HL-60 (cell line): ENCODE data around the gene MAN2C1.
"Not testable (repeated sequence)": the region's sequence is repeated elsewhere in the genome, so short reads cannot be mapped to it uniquely, and the experiment has no call there.

ENCODE experiments used
- DNase-seq, 2 experiments: peaks; one replicate each; pipeline ENCODE4 v3.0.0-alpha.2; 2010 to 2020; ENCODE audit warnings: low read depth in 1 of 2, low spot score in 1 of 2
- H3K27ac ChIP-seq: fragments of 250-450 bp; sonication (Bioruptor Pico); replicated peaks from 2 replicates; pipeline ENCODE4 v1.5.1; 2020; ENCODE audit warnings: mild to moderate bottlenecking, moderate library complexity
- H3K27me3 ChIP-seq: fragments of 250-450 bp; sonication (Bioruptor Pico); 2 replicates; pipeline ENCODE4 v1.5.1; 2021; ENCODE audit warnings: mild to moderate bottlenecking, moderate library complexity; ENCODE audit not compliant: insufficient read depth, poor library complexity, severe bottlenecking
- H3K4me3 ChIP-seq: replicated peaks from 2 replicates; pipeline ENCODE4 v1.5.1; 2011; ENCODE audit warnings: mild to moderate bottlenecking, control low read depth, low read length; ENCODE audit not compliant: insufficient read depth
- GABPA ChIP-seq: IDR thresholded peaks from 2 replicates; pipeline ENCODE4 v1.6.1; 2012; ENCODE audit warnings: low read depth
- POLR2AphosphoS5 ChIP-seq: IDR thresholded peaks from 2 replicates; pipeline ENCODE4 v1.6.1; 2012; ENCODE audit warnings: low read depth
- SPI1 ChIP-seq: IDR thresholded peaks from 2 replicates; pipeline ENCODE4 v1.6.1; 2012; ENCODE audit warnings: low read depth, mild to moderate bottlenecking, borderline replicate concordance
- TF ChIP-seq, protein P1 (sequence below): IDR thresholded peaks from one replicate; pipeline ENCODE4 v1.5.1; 2011; ENCODE audit warnings: low read length, control low read depth, inconsistent platforms; ENCODE audit not compliant: insufficient read depth
- TF ChIP-seq, protein P2 (sequence below): IDR thresholded peaks from 2 replicates; pipeline ENCODE4 v1.6.1; 2012; ENCODE audit warnings: low read depth; ENCODE audit not compliant: insufficient replicate concordance

MAN2C1 gene

GRCh38 chr15:75325922-75326321, 42.5 kb downstream of the MAN2C1 start:
- TF ChIP-seq, protein P1, sequence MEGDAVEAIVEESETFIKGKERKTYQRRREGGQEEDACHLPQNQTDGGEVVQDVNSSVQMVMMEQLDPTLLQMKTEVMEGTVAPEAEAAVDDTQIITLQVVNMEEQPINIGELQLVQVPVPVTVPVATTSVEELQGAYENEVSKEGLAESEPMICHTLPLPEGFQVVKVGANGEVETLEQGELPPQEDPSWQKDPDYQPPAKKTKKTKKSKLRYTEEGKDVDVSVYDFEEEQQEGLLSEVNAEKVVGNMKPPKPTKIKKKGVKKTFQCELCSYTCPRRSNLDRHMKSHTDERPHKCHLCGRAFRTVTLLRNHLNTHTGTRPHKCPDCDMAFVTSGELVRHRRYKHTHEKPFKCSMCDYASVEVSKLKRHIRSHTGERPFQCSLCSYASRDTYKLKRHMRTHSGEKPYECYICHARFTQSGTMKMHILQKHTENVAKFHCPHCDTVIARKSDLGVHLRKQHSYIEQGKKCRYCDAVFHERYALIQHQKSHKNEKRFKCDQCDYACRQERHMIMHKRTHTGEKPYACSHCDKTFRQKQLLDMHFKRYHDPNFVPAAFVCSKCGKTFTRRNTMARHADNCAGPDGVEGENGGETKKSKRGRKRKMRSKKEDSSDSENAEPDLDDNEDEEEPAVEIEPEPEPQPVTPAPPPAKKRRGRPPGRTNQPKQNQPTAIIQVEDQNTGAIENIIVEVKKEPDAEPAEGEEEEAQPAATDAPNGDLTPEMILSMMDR: no peak
- no peak for TF ChIP-seq POLR2AphosphoS5
- no peak for TF ChIP-seq GABPA
- TF ChIP-seq SPI1: no peak
- TF ChIP-seq, protein P2, sequence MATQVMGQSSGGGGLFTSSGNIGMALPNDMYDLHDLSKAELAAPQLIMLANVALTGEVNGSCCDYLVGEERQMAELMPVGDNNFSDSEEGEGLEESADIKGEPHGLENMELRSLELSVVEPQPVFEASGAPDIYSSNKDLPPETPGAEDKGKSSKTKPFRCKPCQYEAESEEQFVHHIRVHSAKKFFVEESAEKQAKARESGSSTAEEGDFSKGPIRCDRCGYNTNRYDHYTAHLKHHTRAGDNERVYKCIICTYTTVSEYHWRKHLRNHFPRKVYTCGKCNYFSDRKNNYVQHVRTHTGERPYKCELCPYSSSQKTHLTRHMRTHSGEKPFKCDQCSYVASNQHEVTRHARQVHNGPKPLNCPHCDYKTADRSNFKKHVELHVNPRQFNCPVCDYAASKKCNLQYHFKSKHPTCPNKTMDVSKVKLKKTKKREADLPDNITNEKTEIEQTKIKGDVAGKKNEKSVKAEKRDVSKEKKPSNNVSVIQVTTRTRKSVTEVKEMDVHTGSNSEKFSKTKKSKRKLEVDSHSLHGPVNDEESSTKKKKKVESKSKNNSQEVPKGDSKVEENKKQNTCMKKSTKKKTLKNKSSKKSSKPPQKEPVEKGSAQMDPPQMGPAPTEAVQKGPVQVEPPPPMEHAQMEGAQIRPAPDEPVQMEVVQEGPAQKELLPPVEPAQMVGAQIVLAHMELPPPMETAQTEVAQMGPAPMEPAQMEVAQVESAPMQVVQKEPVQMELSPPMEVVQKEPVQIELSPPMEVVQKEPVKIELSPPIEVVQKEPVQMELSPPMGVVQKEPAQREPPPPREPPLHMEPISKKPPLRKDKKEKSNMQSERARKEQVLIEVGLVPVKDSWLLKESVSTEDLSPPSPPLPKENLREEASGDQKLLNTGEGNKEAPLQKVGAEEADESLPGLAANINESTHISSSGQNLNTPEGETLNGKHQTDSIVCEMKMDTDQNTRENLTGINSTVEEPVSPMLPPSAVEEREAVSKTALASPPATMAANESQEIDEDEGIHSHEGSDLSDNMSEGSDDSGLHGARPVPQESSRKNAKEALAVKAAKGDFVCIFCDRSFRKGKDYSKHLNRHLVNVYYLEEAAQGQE: no peak
- H3K4me3 ChIP-seq: no peak overlapping the region
- H3K27ac ChIP-seq: no peak overlapping the region
- no peaks in the 10 kb centered on the region for H3K27me3 ChIP-seq
- DNase-seq: no peak

DNA sequence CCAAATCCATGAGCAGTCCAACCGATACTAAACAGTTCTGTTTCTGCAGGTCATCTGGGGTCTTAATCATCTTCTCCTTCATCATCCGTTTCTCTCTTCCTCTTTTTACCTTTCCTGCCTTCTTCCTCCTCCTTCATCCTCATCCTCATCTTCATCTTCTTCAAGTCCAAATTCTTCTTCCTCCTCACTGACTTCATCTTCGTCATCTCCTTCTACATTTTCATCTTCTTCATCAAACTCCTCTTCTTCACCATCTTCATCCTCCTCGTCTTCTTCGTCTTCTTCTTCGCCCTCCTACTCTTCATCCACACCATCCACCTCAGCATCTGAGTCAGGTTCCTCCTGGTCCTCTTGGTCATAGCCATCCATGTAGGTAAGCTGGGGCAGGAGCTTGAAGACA, 46.7 kb downstream of the MAN2C1 start:
- Histone ChIP-seq H3K4me3 (no peak overlapping the region), H3K27me3 (no peaks in the 10 kb centered on the region), H3K27ac (no peak overlapping the region)
- DNase-seq: no peak
- TF ChIP-seq SPI1 (no peak), GABPA (no peak), POLR2AphosphoS5 (no peak)
- TF ChIP-seq, protein P2: no peak
- TF ChIP-seq, protein P1: no peak

DNA sequence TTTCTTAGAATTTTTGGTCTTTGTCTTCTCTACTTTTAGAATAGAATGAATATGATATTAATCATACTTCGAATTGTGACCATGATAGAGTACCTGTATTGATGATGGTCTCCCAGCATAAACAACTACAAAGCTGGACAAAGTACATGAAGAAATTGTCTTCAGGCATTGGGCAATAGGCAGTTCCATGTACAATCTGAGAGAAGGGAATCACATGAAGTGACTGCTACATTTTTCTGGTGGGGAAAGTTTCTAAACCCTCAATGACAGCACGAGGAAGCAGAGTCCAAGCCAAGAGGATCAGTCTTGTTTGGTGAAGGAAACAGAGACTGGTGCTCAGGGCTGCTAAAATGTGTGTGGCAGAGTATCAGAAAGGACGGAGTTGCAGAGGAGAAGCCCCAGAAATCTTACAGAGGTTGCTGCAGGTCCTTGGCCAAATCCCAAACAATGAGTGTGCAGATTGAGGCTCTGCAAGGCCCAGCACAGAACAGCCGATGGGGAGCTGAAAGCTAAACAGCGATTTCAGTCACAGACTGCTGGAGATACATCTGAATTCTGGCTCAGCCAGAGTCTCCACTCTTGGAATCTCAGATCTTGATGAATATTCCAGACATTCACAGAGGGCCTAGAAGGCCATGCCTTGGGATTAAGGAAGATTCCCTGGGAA, 49.0 kb downstream of the MAN2C1 start:
- H3K27me3 ChIP-seq, H3K27ac ChIP-seq, DNase-seq, H3K4me3 ChIP-seq: not testable (repeated sequence)

DNA sequence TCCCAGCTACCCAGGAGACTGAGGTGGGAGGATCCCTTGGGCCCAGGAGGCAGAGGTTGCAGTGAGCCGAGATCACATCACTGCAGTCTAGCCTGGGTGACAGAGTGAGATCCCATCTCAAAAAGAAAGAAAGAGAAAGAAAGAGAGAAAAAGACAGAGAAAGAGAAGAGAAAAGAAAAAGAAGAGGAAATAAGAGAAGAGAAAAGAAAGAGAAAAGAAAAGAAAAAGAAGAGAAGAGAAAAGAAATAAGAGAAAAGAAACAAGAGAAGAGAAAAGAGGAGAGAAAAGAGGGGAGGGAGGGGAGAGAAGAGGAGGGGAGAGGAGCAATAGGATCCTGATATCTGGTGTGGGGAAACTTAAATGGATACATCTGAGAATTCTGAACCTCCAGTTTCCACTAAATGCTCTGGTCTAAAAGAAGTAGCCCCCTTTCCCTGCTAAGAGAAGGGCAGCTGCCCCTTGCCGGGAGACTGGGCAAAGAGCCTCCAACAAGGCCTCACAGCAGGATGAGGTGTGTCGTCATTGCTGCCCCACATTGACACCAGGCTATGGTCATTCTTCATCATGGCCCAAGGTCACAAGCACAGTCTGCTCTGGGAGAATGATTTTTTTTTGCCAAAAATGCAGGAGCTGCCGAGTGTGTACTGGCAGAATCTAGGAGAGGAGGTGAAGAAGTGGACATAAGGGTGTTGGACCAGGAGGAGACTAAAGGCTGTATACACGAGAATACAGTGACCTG, 53.7 kb downstream of the MAN2C1 start:
- no peak for DNase-seq
- H3K27me3 ChIP-seq: no peaks in the 10 kb centered on the region
- no peak overlapping the region for H3K27ac ChIP-seq
- TF ChIP-seq GABPA: no peak
- TF ChIP-seq, protein P2: no peak
- no peak for TF ChIP-seq POLR2AphosphoS5
- no peak for TF ChIP-seq SPI1
- TF ChIP-seq, protein P1: no peak
- H3K4me3 ChIP-seq: no peak overlapping the region
